NCI-H446 (cell line): ENCODE results near the gene GCDH.
A peak's percentile ranks its signal among the peaks of the same experiment; 100 is the strongest.

Source experiments
- DNase-seq, 2 experiments: peaks; one replicate each; lab custom pipeline; 2025; lab: John Stamatoyannopoulos, UW

Gene GCDH

DNA sequence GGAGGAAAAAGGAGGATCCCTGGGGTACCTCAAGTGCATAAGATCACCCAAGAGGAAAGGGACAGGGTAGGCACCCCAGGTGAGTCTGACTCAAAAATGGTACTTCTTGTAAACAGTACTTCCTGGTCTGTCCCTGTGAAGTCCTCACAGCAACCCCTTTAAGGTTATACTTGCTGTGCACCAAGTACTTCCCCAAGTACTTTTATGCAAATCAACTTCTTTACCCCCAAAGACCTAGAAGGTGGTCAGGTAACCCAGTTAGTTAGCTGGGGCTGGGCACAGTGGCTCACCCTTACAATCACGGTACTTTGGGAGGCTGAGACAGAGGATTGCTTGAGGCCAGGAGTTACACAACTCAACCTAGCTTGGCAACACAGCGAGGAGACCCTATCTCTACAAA, 49.9 kb downstream of the GCDH start:
- DNase-seq, result no peak

DNA sequence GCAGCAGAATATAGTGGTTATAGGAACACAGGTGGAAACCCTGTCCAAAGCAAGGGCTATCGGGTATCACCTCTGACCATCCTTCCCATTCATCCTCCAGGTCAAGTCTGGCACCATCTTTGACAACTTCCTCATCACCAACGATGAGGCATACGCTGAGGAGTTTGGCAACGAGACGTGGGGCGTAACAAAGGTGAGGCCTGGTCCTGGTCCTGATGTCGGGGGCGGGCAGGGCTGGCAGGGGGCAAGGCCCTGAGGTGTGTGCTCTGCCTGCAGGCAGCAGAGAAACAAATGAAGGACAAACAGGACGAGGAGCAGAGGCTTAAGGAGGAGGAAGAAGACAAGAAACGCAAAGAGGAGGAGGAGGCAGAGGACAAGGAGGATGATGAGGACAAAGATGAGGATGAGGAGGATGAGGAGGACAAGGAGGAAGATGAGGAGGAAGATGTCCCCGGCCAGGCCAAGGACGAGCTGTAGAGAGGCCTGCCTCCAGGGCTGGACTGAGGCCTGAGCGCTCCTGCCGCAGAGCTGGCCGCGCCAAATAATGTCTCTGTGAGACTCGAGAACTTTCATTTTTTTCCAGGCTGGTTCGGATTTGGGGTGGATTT, 52.6 kb downstream of the GCDH start:
- DNase-seq, result no peak

DNA sequence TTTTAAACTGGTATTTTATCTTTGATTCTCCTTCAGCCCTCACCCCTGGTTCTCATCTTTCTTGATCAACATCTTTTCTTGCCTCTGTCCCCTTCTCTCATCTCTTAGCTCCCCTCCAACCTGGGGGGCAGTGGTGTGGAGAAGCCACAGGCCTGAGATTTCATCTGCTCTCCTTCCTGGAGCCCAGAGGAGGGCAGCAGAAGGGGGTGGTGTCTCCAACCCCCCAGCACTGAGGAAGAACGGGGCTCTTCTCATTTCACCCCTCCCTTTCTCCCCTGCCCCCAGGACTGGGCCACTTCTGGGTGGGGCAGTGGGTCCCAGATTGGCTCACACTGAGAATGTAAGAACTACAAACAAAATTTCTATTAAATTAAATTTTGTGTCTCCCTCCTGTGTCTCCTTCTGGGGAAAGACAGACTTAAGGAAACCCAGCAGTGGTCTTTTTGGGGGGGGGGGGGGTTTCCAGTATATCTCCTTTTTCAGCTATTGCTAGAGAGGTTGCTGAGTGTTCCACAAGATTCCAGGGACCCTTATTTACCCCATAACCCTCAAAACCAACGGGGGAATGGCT, 53.2 kb downstream of the GCDH start:
- no peak for DNase-seq

DNA sequence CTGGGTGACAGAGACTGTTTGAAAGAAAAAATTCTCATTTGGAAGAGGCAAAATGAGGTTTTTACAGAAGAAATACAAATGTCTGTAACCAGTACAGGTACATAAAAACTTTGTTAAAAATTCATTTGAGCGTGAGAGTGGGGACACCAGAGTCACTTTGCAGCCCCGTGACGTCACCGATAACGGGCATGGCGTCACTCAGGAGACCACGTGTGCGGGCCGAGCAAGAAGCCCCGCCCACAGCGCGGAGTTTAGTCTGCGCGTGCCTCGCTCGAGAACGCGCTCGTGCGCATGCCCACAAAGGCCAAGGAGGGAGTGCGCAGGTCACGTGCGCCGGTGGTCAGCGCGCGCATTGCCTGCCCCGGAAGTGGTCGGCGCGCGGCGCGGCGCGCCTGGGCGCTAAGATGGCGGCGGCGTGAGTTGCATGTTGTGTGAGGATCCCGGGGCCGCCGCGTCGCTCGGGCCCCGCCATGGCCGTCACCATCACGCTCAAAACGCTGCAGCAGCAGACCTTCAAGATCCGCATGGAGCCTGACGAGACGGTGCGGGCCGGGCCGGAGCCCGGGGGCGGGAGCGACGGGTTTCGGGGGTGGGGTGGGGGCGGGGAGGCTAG, 54.6 kb downstream of the GCDH start, which contains the start of gene RAD23A:
RAD23A (plus strand) TSS at position 384 of the 613 bp plus-strand sequence; CDS start at position 471, 87 bp downstream.
- peak; percentile 98 to 100 for DNase-seq

DNA sequence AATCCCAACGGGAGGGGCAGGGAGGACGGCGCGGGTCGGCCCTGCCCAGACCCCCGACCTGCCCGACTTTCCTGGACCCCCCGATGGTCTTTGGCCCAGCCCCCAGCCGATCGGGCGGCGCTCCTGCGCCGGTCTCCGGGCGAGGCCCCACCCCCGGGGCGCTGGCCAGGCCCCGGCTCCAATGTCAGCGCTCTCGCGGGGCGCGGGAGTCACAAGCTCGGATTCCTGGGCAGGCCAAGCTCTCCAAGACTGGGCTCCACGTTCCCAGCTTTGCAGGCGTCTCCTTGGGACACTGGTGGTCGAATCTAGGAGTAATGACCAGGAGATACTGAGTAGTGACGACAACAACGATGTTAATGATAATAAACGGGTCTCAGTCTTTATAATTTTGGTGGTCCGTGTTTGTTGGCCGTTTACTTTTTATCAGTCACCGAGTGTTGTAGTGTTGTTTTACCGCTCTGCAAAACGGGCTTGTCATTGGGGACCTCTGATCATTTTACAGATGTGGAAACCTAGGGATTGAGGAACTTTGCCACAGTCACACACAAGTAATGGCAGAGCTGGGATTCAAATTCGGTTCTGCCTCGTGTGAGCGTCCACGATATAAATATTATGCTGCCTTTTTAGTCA, 55.2 kb downstream of the GCDH start:
- DNase-seq, result peak; percentile 74 to 84

DNA sequence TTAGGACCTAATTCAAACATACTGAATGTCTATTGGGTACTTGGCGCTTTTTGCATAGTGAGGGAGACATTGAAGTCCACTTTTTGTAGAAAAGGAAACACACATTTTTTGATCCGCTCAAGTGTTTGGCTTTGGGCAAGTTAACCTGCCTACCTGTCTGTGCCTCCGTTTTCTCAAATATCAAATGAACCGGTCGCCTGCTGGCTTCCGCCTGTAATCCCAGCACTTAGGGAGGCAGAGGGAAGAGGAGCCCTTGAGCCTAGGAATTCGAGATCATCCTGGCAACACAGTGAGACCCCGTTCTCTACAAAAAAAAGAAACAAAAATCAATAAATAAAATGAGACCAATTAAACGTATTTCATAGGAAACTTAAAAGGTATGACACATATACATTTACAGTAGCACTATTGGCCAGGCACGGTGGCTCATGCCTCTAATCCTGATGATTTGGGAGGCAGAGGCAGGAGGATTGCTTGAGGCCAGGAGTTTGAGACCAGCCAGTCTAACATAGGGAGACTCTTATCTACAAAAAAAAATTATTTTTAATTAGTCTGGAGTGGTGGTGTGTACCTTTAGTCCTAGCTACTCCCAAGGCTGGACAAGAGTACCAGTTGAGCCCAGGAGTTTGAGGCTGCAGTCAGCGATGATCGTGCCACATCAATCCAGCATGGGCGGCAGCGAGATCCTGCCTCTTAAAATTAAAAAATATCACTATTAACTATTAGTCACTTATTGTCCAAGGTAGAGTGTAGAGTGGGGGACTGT, 56.0 kb downstream of the GCDH start:
- DNase-seq, result no peak

DNA sequence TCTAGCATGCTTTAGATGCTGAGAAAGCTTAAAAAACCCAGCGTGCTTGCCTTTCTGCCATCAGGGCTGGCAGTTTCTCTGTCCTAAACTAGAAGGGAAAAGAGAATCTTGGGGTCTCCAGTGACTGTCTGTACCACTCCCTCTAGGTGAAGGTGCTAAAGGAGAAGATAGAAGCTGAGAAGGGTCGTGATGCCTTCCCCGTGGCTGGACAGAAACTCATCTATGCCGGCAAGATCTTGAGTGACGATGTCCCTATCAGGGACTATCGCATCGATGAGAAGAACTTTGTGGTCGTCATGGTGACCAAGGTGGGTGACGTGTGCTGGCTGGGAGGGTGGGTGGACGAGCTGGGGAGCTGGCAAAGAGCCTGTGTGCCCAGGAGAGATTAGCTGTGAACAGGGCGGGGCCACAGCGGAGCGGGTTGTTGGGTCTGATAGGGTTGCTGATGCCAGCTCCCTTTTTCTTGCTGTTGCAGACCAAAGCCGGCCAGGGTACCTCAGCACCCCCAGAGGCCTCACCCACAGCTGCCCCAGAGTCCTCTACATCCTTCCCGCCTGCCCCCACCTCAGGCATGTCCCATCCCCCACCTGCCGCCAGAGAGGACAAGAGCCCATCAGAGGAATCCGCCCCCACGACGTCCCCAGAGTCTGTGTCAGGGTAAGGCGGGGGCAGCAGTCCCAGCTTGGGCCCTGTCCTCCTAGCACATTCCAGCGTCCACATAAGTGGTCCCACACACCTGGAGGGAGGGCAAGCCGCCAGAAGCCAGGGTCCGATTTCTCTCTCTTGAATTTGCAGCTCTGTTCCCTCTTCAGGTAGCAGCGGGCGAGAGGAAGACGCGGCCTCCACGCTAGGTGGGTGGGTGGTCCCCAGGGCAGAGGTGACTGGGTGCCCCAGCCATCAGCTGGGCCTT, 57.0 kb downstream of the GCDH start:
- no peak for DNase-seq

DNA sequence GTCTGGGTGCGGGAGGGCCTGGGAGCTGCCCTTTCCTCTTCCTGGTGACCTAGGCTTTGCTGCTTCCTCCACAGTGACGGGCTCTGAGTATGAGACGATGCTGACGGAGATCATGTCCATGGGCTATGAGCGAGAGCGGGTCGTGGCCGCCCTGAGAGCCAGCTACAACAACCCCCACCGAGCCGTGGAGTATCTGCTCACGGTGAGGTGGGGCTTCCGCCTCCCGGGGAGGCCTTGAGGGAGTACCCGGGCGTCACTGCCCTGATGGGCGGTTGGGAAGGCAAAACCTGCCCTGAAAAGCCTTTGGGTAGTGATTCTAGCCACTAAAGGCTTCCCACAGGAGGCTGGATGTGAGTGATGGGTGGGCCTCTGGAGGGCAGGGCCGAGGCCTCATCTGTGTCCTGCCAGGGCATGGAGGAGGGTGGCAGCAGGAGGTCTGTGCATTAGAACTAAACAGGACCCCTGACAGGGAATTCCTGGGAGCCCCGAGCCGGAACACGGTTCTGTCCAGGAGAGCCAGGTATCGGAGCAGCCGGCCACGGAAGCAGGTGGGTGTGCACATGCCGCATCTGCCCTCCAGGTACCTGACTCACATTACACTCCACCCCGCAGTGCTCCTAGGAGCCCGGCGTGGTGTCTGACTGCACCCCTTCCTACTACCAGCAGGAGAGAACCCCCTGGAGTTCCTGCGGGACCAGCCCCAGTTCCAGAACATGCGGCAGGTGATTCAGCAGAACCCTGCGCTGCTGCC, 57.8 kb downstream of the GCDH start:
- no peak for DNase-seq
